Measurements from ENCODE around the gene ABCA1.
"Not testable (repeated sequence)": the region's sequence is repeated elsewhere in the genome, so short reads cannot be mapped to it uniquely, and the experiment has no call there.

ABCA1 gene

GRCh38 chr9:104950838-104951237 is 22.9 kb upstream of the ABCA1 start:
- no peak for DNase-seq (ENCODE audit: low read depth in 2 of 2)

GRCh38 chr9:104948277-104948676 is 20.3 kb upstream of the ABCA1 start:
- no peak for DNase-seq (ENCODE audit: low read depth in 2 of 2)

GRCh38 chr9:104944871-104945270 is 16.9 kb upstream of the ABCA1 start:
- DNase-seq (ENCODE audit: low read depth in 2 of 2) = no peak

GRCh38 chr9:104944356-104944755 is 16.4 kb upstream of the ABCA1 start:
- DNase-seq (ENCODE audit: low read depth in 2 of 2) = no peak

GRCh38 chr9:104941597-104941996 is 13.6 kb upstream of the ABCA1 start:
- no peak for DNase-seq (ENCODE audit: low read depth in 2 of 2)

- no peak for DNase-seq (ENCODE audit: low read depth in 2 of 2)
Observed at GRCh38 chr9:104936291-104936690, 8.3 kb upstream of the ABCA1 start.

- not testable (repeated sequence) for DNase-seq (ENCODE audit: low read depth in 2 of 2)
Observed at GRCh38 chr9:104935501-104935810, 7.5 kb upstream of the ABCA1 start.

- no peak for DNase-seq (ENCODE audit: low read depth in 2 of 2)
Observed at GRCh38 chr9:104934691-104935500, 6.9 kb upstream of the ABCA1 start.

GRCh38 chr9:104933091-104933490 is 5.1 kb upstream of the ABCA1 start:
- DNase-seq (ENCODE audit: low read depth in 2 of 2) = not testable (repeated sequence)

GRCh38 chr9:104931256-104931655 is 3.3 kb upstream of the ABCA1 start:
- DNase-seq (ENCODE audit: low read depth in 2 of 2) = no peak

GRCh38 chr9:104927216-104927911 is 591 bp downstream of the ABCA1 start:
- peak in 1 of 2 donors; percentile 4 for DNase-seq (ENCODE audit: low read depth in 2 of 2)

- DNase-seq (ENCODE audit: low read depth in 2 of 2) = no peak
Observed at GRCh38 chr9:104923740-104924139, 4.2 kb downstream of the ABCA1 start.

GRCh38 chr9:104923289-104923688 is 4.7 kb downstream of the ABCA1 start:
- no peak for DNase-seq (ENCODE audit: low read depth in 2 of 2)

GRCh38 chr9:104922748-104923147 is 5.2 kb downstream of the ABCA1 start:
- DNase-seq (ENCODE audit: low read depth in 2 of 2) = not testable (repeated sequence)

- DNase-seq (ENCODE audit: low read depth in 2 of 2) = no peak
Observed at GRCh38 chr9:104921067-104921741, 6.8 kb downstream of the ABCA1 start.

GRCh38 chr9:104915753-104916152 is 12.2 kb downstream of the ABCA1 start:
- no peak for DNase-seq (ENCODE audit: low read depth in 2 of 2)

GRCh38 chr9:104915049-104915448 is 12.9 kb downstream of the ABCA1 start:
- DNase-seq (ENCODE audit: low read depth in 2 of 2) = no peak

- no peak for DNase-seq (ENCODE audit: low read depth in 2 of 2)
Observed at GRCh38 chr9:104914466-104914865, 13.5 kb downstream of the ABCA1 start.

GRCh38 chr9:104912606-104913005 is 15.3 kb downstream of the ABCA1 start:
- DNase-seq (ENCODE audit: low read depth in 2 of 2) = no peak

GRCh38 chr9:104911032-104911607 is 16.8 kb downstream of the ABCA1 start:
- no peak for DNase-seq (ENCODE audit: low read depth in 2 of 2)

GRCh38 chr9:104907278-104907951 is 20.5 kb downstream of the ABCA1 start:
- no peak for DNase-seq (ENCODE audit: low read depth in 2 of 2)
